Activated T-cell treated with anti-CD3 and anti-CD28 coated beads, Interleukin-2, amount 50 U/mL, for 24 hours (primary cell): ENCODE data around the gene PTK7.
"Not testable (repeated sequence)": the region's sequence is repeated elsewhere in the genome, so short reads cannot be mapped to it uniquely, and the experiment has no call there.

Experiments
- DNase-seq: peaks from one replicate; pipeline ENCODE4 v3.0.0-alpha.2; 2020
- H3K27ac Mint-ChIP-seq: 2 replicates; pipeline ENCODE4 v1.8.0; 2020; ENCODE audit warnings: mild to moderate bottlenecking, mixed read lengths
- H3K27me3 Mint-ChIP-seq: 2 replicates; pipeline ENCODE4 v1.8.0; 2020; ENCODE audit warnings: mixed read lengths
- H3K36me3 Mint-ChIP-seq: 2 replicates; pipeline ENCODE4 v1.8.0; 2020; ENCODE audit warnings: low read depth, mixed read lengths
- H3K4me1 Mint-ChIP-seq: 2 replicates; pipeline ENCODE4 v1.8.0; 2020; ENCODE audit warnings: low read depth, mixed read lengths
- H3K4me3 Mint-ChIP-seq: 2 replicates; pipeline ENCODE4 v1.8.0; 2020; ENCODE audit warnings: mild to moderate bottlenecking, moderate library complexity, mixed read lengths
- H3K9me3 Mint-ChIP-seq: 2 replicates; pipeline ENCODE4 v1.8.0; 2020; ENCODE audit warnings: mixed read lengths

PTK7 gene

GRCh38 chr6:43061861-43062260 lies 14.3 kb upstream of the PTK7 start:
- Mint-ChIP-seq H3K4me3 (no peak overlapping the region), H3K27me3 (no peaks in the 10 kb centered on the region), H3K4me1 (peaks cover 26% of the 10 kb centered on the region), H3K36me3 (peaks cover 38% of the 10 kb centered on the region), H3K27ac (no peak overlapping the region), H3K9me3 (no peaks in the 10 kb centered on the region)
- DNase-seq = no peak

GRCh38 chr6:43062818-43063217 lies 13.3 kb upstream of the PTK7 start:
- no peak for DNase-seq
- H3K36me3 Mint-ChIP-seq = peaks cover 29% of the 10 kb centered on the region
- no peaks in the 10 kb centered on the region for H3K27me3 Mint-ChIP-seq
- H3K4me3 Mint-ChIP-seq = no peak overlapping the region
- H3K9me3 Mint-ChIP-seq = no peaks in the 10 kb centered on the region
- H3K4me1 Mint-ChIP-seq = peaks cover 25% of the 10 kb centered on the region
- no peak overlapping the region for H3K27ac Mint-ChIP-seq

- Mint-ChIP-seq H3K4me1 (no peaks in the 10 kb centered on the region), H3K9me3 (no peaks in the 10 kb centered on the region), H3K36me3 (peaks cover 20% of the 10 kb centered on the region), H3K4me3 (no peak overlapping the region), H3K27ac (no peak overlapping the region), H3K27me3 (no peaks in the 10 kb centered on the region)
- no peak for DNase-seq
These were observed 6.0 kb upstream of the PTK7 start for GRCh38 chr6:43070028-43070632.

- Mint-ChIP-seq H3K9me3 (no peaks in the 10 kb centered on the region), H3K4me3 (no peak overlapping the region)
These were observed 1.1 kb upstream of the PTK7 start for GRCh38 chr6:43074847-43075669.

GRCh38 chr6:43076464-43077332 lies 584 bp downstream of the PTK7 start:
- no peak overlapping the region for H3K27ac Mint-ChIP-seq
- H3K27me3 Mint-ChIP-seq = peaks cover 29% of the 10 kb centered on the region
- peak overlapping the region; percentile 74 for H3K4me3 Mint-ChIP-seq
- H3K36me3 Mint-ChIP-seq = peaks cover 13% of the 10 kb centered on the region
- peaks cover 9% of the 10 kb centered on the region for H3K4me1 Mint-ChIP-seq
- no peak for DNase-seq
- H3K9me3 Mint-ChIP-seq = no peaks in the 10 kb centered on the region

More at GRCh38 chr6:43074847-43075669, 1.1 kb upstream of the PTK7 start:
- no peak overlapping the region for H3K27ac Mint-ChIP-seq
- peaks cover 29% of the 10 kb centered on the region for H3K27me3 Mint-ChIP-seq
- DNase-seq = no peak
- peaks cover 16% of the 10 kb centered on the region for H3K36me3 Mint-ChIP-seq
- H3K4me1 Mint-ChIP-seq = peaks cover 9% of the 10 kb centered on the region

- peaks cover 11% of the 10 kb centered on the region for H3K36me3 Mint-ChIP-seq
- DNase-seq = no peak
- no peaks in the 10 kb centered on the region for H3K9me3 Mint-ChIP-seq
- peaks cover 9% of the 10 kb centered on the region for H3K4me1 Mint-ChIP-seq
- H3K27ac Mint-ChIP-seq = no peak overlapping the region
- H3K4me3 Mint-ChIP-seq = peak overlapping the region; percentile 74
- peaks cover 29% of the 10 kb centered on the region for H3K27me3 Mint-ChIP-seq
These were observed 1.3 kb downstream of the PTK7 start for GRCh38 chr6:43077333-43077809.

GRCh38 chr6:43077981-43078511 lies 1.9 kb downstream of the PTK7 start:
- peaks cover 29% of the 10 kb centered on the region for H3K27me3 Mint-ChIP-seq
- peaks cover 9% of the 10 kb centered on the region for H3K4me1 Mint-ChIP-seq
- peaks cover 6% of the 10 kb centered on the region for H3K36me3 Mint-ChIP-seq
- no peaks in the 10 kb centered on the region for H3K9me3 Mint-ChIP-seq
- DNase-seq = no peak
- no peak overlapping the region for H3K4me3 Mint-ChIP-seq
- no peak overlapping the region for H3K27ac Mint-ChIP-seq

GRCh38 chr6:43078691-43079090 lies 2.6 kb downstream of the PTK7 start:
- H3K27me3 Mint-ChIP-seq = peaks cover 29% of the 10 kb centered on the region
- no peaks in the 10 kb centered on the region for H3K9me3 Mint-ChIP-seq
- DNase-seq = no peak
- H3K4me3 Mint-ChIP-seq = no peak overlapping the region
- H3K4me1 Mint-ChIP-seq = peaks cover 9% of the 10 kb centered on the region
- peaks cover under 1% of the 10 kb centered on the region for H3K36me3 Mint-ChIP-seq
- H3K27ac Mint-ChIP-seq = no peak overlapping the region

GRCh38 chr6:43081043-43081442 lies 4.9 kb downstream of the PTK7 start:
- Mint-ChIP-seq H3K27ac (no peak overlapping the region), H3K27me3 (peaks cover 23% of the 10 kb centered on the region), H3K4me3 (no peak overlapping the region), H3K9me3 (no peaks in the 10 kb centered on the region), H3K36me3 (no peaks in the 10 kb centered on the region), H3K4me1 (peaks cover 9% of the 10 kb centered on the region)
- DNase-seq = no peak

- not testable (repeated sequence) for H3K4me3 Mint-ChIP-seq, H3K9me3 Mint-ChIP-seq, H3K27ac Mint-ChIP-seq, H3K36me3 Mint-ChIP-seq, DNase-seq
- H3K4me1 Mint-ChIP-seq = peaks cover 11% of the 10 kb centered on the region
- H3K27me3 Mint-ChIP-seq = peaks cover 17% of the 10 kb centered on the region
These were observed 5.8 kb downstream of the PTK7 start for GRCh38 chr6:43081922-43082321.

GRCh38 chr6:43082806-43083655 lies 6.9 kb downstream of the PTK7 start:
- no peak overlapping the region for H3K27ac Mint-ChIP-seq
- no peaks in the 10 kb centered on the region for H3K9me3 Mint-ChIP-seq
- DNase-seq = no peak
- no peaks in the 10 kb centered on the region for H3K36me3 Mint-ChIP-seq
- no peak overlapping the region for H3K4me3 Mint-ChIP-seq
- peaks cover 8% of the 10 kb centered on the region for H3K4me1 Mint-ChIP-seq
- H3K27me3 Mint-ChIP-seq = peaks cover 6% of the 10 kb centered on the region

- Mint-ChIP-seq H3K4me3 (no peak overlapping the region), H3K27ac (no peak overlapping the region), H3K36me3 (no peaks in the 10 kb centered on the region), H3K4me1 (peaks cover 8% of the 10 kb centered on the region), H3K9me3 (no peaks in the 10 kb centered on the region), H3K27me3 (no peaks in the 10 kb centered on the region)
- no peak for DNase-seq
These were observed 10.0 kb downstream of the PTK7 start for GRCh38 chr6:43086022-43086658.

GRCh38 chr6:43088654-43089056 lies 12.5 kb downstream of the PTK7 start:
- Mint-ChIP-seq H3K4me3 (no peak overlapping the region), H3K36me3 (no peaks in the 10 kb centered on the region), H3K27me3 (no peaks in the 10 kb centered on the region), H3K4me1 (peaks cover 14% of the 10 kb centered on the region), H3K27ac (no peak overlapping the region), H3K9me3 (no peaks in the 10 kb centered on the region)
- no peak for DNase-seq
